ENCODE measurements around the gene CTNNBIP1. TPM values are rescaled to one million over a fixed set of nuclear protein-coding genes. Genes with fewer than 3 reads are reported as not detected.

Gene CTNNBIP1
- total and polyA plus RNA-seq, 9 of the 15 experiments (the other 6 are each of a cell fraction or from before 2014, with no cell fraction given): 0.65 to 29.2 (median 14.7) TPM

GRCh38 chr1:9827558-9828185, 82.4 kb downstream of the CTNNBIP1 start (continued):
- no peak for TF ChIP-seq ZNF75A (CRISPR knock-in tag; IDR thresholded peaks at IDR 0.05)
- no peak for TF ChIP-seq DEAF1 (CRISPR knock-in tag; IDR thresholded peaks at IDR 0.05)
- TF ChIP-seq ATF2 (CRISPR knock-in tag; IDR thresholded peaks at IDR 0.05): no peak
- TF ChIP-seq CREB1 (IDR thresholded peaks at IDR 0.05): no peak
- no peak for TF ChIP-seq CREB1 (CRISPR knock-in tag; IDR thresholded peaks at IDR 0.05)
- no peak for TF ChIP-seq IRF9 (tag; IDR thresholded peaks at IDR 0.05)
- 0 out of 2 replicates have a peak, but pooled peaks have one; percentile 7 for TF ChIP-seq SMC3 (conservative IDR thresholded peaks at IDR 0.05; ENCODE audit: insufficient read depth, low read depth, low read length)
- TF ChIP-seq ZNF76 (CRISPR knock-in tag; IDR thresholded peaks at IDR 0.05; ENCODE audit: borderline replicate concordance): no peak
- no peak for TF ChIP-seq NKRF (IDR thresholded peaks at IDR 0.05; ENCODE audit: borderline replicate concordance)
- no peak for TF ChIP-seq ZNF263 (CRISPR knock-in tag; IDR thresholded peaks at IDR 0.05; ENCODE audit: borderline replicate concordance)
- no peak for TF ChIP-seq NR1H2 (CRISPR knock-in tag; IDR thresholded peaks at IDR 0.05)
